ENCODE measurements around the gene RAB7A.
"Not testable (repeated sequence)": the region's sequence is repeated elsewhere in the genome, so short reads cannot be mapped to it uniquely, and the experiment has no call there.

Gene RAB7A

GRCh38 chr3:128760881-128761280 lies 34.9 kb downstream of the RAB7A start:
- DNase-seq = no peak

- no peak for DNase-seq
Measured at GRCh38 chr3:128761392-128761791, 35.4 kb downstream of the RAB7A start.

DNA sequence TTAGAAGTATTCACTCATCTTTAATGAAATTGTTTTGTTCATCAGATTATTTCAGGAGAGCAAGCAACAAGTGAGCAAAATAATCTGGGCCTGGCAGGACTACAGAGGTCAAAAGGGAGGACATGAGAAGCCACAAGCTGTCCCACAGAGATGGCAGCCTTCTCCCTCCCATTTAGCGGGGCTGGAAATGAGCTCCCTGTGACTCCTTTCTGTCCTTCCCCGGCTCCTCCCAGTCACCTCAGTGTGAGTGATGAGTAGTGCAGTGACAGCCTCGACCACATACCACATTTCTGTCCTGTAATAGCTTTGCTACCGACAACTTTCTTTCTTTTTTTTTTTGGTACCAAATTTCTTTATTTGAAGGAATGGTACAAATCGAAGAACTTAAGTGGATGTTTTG lies 38.0 kb downstream of the RAB7A start:
- DNase-seq = no peak

DNA sequence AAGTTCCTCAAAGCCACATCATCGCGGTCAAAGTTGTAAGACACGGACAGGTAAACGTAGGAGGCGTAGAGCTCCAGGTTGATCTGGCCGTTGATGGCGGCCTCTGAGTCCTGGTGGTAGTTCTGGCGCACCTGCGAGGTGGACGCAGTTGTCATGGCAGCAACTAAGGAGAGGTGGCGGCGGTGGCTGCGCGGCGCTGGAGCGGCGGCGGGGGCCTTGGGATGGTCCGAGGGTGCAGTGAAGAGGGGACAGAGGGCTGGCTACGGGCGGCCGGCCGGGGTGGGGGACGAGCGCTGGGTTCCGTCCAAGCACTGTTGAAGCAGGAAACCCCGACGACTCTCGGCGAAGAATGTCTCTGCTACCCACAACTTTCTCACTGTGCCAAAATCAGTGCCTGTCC lies 38.9 kb downstream of the RAB7A start:
- DNase-seq = no peak

DNA sequence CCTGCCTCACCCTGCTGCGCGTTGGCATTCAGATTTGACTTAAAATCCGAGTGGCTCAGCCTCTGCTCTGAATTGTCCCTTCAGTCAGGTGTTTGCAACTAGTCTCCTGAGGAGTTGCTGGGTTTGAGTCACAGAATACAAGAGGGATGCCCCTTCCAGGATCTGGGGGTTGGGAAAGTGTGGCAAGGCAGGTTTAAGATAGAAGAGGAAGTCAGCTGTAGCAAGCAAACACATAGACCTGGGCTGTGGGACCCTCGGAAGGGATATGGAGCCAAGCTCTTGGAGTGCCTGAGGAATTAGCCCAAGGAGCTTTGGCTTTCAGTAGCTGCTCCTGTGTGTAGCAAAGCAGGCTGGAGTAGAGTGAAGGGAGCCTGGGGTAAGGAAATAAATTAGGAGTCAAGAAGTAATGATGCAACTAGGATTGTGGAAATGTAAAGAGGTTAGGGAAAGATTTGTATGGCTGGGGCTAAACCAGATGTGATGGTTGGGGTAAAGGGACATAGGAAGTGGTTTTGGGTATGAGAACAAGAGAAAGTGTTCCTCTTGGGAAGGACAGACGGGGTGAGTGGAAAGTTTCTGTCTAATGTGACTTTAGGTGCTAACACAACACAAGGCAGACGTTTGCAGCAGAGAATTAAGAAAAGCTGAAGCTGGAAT lies 41.2 kb downstream of the RAB7A start:
- DNase-seq = no peak

GRCh38 chr3:128768471-128768870 lies 42.5 kb downstream of the RAB7A start:
- no peak for DNase-seq

- no peak for DNase-seq
Measured at GRCh38 chr3:128770387-128770786, 44.4 kb downstream of the RAB7A start.

DNA sequence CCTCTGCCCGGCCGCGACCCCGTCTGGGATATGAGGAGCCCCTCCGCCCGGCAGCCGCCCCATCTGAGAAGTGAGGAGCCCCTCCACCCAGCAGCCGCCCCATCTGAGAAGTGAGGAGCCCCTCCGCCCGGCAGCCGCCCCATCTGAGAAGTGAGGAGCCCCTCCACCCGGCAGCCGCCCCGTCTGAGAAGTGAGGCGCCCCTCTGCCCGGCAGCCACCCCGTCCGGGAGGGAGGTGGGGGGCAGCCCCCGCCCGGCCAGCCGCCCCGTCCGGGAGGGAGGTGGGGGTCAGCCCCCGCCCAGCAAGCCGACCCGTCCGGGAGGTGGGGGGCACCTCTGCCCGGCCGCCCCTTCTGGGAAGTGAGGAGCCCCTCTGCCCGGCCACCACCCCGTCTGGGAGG lies 47.2 kb downstream of the RAB7A start:
- DNase-seq = not testable (repeated sequence)

DNA sequence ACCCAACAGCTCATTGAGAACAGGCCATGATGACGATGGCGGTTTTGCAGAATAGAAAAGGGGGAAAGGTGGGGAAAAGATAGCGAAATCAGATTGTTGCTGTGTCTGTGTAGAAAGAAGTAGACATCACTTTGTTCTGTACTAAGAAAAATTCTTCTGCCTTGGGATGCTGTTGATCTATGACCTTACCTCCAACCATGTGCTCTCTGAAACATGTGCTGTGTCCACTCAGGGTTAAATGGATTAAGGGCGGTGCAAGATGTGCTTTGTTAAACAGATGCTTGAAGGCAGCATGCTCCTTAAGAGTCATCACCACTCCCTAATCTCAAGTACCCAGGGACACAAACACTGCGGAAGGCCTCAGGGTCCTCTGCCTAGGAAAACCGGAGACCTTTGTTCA lies 47.6 kb downstream of the RAB7A start:
- DNase-seq = not testable (repeated sequence)

GRCh38 chr3:128775241-128775640 lies 49.3 kb downstream of the RAB7A start:
- no peak for DNase-seq

- DNase-seq = no peak
Measured at GRCh38 chr3:128775906-128776542, 50.0 kb downstream of the RAB7A start.

DNA sequence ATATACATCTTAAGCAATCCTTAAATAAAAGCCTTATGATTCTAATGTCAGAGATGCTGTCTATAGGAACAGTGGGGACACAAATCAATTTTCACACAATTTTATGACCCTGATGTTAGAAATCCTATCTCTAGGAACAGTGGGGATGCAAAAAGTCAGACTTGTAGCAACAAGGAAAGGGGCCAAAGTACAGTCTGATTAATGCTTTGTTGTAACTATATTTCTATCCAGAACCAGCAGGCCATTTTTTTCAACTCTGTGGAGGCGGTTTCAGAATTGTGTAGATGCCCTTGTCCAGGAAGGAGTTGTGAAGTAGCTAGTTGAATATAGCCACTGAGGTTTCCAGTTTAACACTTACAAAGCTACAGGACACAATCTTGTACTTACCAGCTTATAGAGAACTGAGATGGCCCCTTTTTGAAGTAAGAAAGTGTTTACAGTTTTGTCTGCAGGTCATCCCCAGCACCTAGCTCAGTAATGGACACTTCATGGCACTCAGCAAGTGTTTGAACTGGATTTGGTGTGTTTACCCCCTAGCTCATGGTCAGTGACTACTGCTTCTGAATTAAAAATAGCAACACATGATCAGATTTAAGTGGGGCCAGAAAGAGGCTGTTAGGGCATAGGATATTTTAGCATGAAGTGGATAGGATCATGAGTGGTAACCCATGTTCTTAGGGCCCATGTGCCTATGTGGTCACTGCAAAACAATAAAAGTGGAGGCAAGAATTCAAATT lies 54.3 kb downstream of the RAB7A start:
- no peak for DNase-seq

DNA sequence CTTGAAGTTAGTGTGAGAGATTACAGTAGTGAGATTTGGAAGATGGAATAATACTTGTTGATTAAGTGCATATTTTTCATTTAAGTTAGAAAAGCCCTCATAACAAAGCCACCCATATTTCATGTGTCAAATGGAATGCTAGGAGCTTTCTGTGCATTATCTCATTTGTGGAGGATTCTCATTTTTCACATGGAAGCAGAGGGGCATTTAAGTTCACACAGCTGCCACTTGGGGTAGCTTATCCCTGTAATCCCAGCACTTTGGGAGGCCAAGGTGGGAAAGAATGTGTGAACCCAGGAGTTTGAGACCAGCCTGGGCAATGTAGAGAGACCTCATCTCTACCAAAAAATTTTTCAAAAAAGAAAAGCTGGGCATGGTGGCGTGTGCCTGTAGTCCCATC lies 55.2 kb downstream of the RAB7A start:
- DNase-seq = no peak

DNA sequence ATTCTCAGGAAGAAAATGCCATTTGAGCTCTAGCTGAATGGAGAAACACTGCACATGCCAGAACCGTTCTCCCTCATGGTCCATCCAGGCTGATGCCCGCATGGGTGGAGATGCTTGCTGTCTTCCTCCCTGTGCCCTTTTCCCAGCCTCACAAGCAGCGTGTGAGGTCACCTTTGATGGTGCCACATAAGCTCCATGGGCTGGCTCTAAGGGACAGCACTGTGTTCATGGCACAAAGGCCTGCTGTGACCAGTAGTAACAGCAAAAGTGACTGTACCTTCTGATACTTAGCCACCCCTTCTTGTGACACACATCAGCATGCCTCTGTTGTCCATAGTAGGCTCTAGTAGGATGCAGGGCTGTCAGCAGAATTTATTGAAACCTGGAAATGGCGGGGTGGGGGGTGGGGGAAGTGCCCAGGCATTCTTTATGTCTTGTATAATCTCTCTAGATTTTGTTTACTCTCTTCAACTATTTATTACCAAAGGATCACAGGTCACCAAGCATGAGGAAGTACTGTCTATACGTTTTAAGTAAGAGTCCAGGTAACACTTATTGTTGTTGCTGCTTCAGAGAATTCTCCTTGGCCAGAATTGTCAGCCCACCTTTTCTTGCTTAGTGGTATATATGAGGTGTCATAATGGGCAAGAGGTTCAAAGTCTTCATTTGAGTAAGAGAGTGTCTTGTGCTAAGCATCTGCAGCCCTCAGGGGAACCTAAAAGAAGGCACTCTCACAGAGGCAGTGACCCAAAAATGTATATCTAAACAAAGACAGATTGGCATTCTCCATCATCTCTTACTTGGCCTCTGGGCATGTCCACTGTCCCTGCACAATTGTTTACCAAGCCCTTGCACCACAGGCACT lies 56.5 kb downstream of the RAB7A start:
- no peak for DNase-seq

- no peak for DNase-seq
Measured at GRCh38 chr3:128783774-128784173, 57.8 kb downstream of the RAB7A start.

DNA sequence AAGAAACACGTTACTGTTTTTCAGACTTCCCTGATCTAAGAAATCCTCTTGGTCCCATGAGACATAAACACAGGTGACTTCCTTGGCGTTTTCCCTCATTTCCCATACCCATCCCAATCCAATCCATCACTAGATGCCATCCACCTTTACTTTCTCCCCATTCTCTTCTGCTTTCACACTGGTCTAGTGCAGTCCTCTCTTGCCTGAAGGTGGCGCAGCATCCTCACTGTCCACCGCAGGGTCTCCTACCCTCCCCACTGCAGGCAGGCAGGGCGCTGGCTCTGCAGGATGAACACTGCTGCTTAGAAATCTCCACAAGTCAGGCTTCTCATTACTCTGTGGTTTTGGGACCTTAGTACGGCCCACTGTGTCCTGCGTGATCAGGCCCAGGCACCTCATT lies 58.2 kb downstream of the RAB7A start:
- DNase-seq = no peak

- no peak for DNase-seq
Measured at GRCh38 chr3:128784843-128785242, 58.9 kb downstream of the RAB7A start.

DNA sequence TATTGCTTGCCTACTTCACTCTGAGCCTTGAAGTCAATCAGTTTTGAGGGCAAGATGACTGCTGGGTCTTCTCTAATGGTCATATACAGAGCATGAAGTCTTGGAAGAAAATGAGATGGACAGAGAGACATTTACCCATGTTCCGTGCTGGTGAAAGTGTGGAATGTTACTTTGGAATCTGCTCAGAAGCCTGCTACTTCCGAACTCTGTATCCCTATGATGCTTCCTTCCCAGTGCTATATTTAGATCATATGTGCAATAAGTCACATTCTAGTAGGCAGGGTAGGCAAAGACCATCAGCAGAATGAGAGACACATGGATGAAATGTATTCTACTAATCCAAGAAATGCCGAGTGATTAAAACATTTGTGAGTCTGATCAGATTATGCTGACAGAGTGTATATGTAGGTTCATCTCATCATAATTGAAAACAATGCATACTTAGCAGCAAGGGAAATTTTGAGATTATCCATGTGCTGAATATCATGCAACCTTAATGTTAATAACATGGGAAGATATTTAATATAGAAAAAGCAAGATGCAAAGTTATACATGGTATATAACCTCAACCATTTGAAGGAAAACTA lies 60.5 kb downstream of the RAB7A start:
- no peak for DNase-seq

DNA sequence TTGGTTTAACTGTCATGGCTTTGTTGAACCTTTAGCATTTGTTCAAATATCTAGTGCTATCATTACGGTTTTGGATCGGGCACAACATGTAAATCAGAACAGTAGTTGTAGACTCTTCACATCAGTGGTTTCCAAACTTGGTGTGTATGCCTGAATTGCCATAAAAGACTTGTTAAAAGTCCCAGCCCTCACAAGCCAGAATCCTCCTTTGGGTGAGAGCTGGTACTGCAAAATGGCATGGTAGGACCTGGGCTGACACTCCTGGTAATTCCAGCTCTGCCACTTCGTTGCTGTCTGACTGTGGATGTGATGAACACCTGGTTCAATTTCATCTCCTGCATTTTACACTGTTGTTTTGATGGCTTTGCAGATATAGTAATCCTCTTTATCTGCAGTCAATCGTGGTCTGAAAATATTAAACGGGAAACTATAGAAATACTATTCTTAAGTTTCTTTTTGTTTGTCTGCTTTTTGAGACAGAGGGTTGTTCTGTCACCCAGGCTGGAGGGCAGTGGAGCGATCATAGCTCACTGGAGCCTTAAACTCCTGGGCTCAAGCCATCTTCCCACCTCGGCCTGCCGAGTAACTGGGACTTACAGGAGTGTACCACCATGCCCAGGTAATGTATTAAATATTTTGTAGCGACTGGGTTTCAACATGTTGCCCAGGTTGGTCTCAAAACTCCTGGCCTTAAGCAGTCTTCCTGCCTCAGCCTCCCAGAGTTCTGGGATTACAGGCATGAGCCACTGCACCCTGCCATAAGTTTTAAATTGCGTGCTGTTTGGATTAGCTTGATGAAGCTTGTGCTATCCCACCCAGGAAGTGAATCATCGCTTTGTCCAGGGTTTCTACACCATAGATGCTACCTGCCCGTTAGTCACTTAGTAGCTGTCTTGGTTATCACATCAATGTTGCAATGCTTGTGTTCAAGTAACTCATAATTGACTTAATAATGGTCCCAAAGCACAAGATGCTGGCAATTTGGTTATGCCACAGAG lies 61.6 kb downstream of the RAB7A start:
- DNase-seq = no peak

DNA sequence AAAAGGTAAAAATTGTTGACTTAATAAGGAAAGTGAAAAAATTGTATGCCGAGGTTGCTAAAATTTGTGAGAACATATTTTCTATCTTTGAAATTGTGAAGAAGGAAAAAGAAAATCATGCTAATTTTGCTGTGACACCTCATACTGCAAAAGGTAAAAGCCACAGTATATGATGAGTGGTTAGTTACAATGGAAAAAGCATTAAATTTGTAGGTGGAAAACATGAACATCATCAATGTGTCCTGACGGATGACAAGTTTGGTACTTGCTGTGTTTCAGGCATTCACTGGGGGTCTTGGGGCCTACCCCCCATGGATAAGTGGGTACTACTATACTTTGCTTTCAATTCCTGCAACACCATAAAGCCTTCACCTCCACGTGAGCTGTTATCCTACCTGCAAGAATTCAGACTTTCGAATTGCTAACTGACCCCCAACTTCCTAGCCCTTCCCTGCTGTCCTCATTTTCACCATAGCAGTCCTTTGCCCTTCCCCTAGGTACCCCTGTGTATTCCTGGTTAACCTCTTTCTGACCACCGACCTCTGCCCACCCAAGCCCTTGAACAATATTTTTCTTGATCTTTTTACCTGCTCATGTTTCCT lies 62.4 kb downstream of the RAB7A start:
- no peak for DNase-seq

Measured in NCI-H187 (cell line).